ENCODE data around the gene GATA6.

GRCh38 chr18:22238036-22238435 lies 68.6 kb downstream of the GATA6 start:
- TF ChIP-seq, protein P1, sequence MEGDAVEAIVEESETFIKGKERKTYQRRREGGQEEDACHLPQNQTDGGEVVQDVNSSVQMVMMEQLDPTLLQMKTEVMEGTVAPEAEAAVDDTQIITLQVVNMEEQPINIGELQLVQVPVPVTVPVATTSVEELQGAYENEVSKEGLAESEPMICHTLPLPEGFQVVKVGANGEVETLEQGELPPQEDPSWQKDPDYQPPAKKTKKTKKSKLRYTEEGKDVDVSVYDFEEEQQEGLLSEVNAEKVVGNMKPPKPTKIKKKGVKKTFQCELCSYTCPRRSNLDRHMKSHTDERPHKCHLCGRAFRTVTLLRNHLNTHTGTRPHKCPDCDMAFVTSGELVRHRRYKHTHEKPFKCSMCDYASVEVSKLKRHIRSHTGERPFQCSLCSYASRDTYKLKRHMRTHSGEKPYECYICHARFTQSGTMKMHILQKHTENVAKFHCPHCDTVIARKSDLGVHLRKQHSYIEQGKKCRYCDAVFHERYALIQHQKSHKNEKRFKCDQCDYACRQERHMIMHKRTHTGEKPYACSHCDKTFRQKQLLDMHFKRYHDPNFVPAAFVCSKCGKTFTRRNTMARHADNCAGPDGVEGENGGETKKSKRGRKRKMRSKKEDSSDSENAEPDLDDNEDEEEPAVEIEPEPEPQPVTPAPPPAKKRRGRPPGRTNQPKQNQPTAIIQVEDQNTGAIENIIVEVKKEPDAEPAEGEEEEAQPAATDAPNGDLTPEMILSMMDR (tag by site-specific recombination; IDR thresholded peaks at IDR 0.05), result 0 out of 2 replicates have a peak, but pooled peaks have one; percentile 24
- TF ChIP-seq GFI1B (tag by site-specific recombination; IDR thresholded peaks at IDR 0.05), result no peak
- TF ChIP-seq ZNF510 (tag by site-specific recombination; IDR thresholded peaks at IDR 0.05; ENCODE audit: insufficient replicate concordance), result no peak

Data from HEK293 (cell line).